ENCODE data around the gene EYS.

Gene EYS

GRCh38 chr6:64439274-64439673, 1267.8 kb downstream of the EYS start:
- DNase-seq, result no peak

GRCh38 chr6:64437996-64438395, 1269.0 kb downstream of the EYS start:
- DNase-seq, result no peak

- DNase-seq, result no peak
Observed at GRCh38 chr6:64429926-64430325, 1277.1 kb downstream of the EYS start.

DNA sequence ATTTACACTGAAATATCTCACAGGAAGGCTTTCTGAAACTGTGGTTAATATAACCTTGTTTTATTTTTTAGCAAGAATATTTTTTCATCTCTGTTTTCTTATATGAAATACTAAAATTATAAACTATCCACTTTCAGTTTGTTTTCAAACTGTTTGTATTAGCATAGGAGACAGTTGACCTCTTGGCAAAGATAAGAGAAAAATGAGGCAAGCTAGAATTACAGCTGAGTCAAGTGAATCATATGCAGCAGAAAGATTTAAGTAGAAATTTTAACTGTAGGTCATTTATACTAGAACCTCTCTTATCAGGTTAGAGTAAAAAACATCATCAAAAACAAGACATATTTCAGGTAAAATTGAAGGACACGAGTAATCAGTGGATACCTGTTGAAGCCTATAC, 1278.8 kb downstream of the EYS start:
- DNase-seq, result no peak

GRCh38 chr6:64415926-64416325, 1291.1 kb downstream of the EYS start:
- no peak for DNase-seq

DNA sequence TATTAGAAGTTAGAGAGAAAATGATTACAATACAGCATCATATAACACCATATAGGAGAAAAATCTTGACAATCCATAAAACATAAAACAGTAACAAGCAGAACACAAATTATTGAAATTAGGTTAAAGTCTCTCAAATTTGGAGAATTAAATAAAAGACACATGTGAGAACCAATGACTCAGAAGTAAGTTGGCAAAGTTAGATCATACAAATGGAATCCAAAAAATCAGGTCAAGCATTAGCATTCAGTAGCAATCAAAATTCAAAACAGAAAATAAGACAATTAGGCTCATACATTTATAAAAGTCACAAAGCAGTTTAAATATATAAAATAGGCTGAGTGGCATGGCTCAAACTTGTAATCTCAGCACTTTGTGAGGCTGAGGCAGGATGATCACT, 1295.8 kb downstream of the EYS start:
- DNase-seq, result peak; percentile 6

GRCh38 chr6:64409948-64410347, 1297.1 kb downstream of the EYS start:
- no peak for DNase-seq

DNA sequence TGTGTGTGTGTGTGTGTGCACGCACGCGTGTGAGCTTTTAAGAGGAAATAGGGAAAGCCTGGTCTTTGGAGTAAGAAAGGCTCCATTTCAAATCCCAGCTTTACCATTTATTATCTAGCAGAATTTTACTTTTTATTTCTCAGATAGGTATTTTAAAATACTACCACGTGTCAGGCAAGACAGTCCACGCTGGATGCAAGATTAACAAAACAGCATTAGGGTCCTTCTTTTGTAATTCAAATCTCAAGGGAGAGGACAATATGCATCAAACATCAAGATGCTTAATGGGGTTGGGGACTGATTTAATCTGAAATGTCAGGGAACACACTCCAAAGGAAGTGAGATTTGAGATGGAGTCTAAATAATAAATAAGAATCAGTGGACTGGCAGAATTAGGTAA, 1302.6 kb downstream of the EYS start:
- no peak for DNase-seq

- DNase-seq, result no peak
Observed at GRCh38 chr6:64383277-64383676, 1323.7 kb downstream of the EYS start.

GRCh38 chr6:64376394-64376793, 1330.6 kb downstream of the EYS start:
- DNase-seq, result no peak

GRCh38 chr6:64357430-64357829, 1349.6 kb downstream of the EYS start:
- DNase-seq, result no peak

GRCh38 chr6:64347411-64347810, 1359.6 kb downstream of the EYS start:
- DNase-seq, result no peak

DNA sequence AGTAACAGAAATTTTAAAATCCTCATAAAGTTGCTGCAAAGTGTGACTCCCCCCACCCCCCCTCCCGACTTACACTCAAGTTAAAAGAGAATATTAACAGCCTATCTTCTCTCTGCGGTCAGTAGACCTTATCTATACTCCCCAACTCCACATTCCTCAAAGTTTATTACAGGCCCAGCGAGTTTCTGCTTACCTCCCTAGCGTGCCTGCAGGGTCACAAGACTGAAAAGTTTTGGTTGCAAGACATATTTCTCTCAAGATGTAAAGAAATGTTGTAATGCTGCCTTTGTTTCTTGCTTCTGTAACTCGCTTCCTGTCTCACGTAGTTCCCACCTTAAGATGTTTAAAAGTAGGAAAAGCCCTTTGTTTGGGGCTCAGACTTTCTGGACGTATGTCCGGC, 1371.8 kb downstream of the EYS start:
- DNase-seq, result no peak

DNA sequence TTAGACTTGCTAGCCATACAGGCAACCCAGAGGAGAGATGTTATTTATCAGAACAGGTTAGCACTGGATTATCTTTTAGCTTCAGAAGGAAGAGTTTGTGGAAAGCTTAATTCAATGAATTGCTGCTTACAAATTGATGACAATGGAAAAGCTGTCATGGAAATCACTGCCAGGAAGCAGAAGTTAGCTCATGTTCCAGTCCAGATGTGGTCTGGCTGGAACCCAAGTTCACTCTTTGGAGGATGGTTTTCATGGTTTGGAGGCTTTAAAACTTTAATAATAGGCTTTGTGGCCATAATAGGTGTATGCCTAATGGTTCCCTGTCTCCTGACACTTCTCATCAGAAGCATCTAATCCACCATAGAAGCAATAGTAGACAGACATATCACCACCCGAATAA, 1372.4 kb downstream of the EYS start:
- DNase-seq, result no peak

GRCh38 chr6:64330694-64331307, 1376.2 kb downstream of the EYS start:
- DNase-seq, result peak; percentile 57

DNA sequence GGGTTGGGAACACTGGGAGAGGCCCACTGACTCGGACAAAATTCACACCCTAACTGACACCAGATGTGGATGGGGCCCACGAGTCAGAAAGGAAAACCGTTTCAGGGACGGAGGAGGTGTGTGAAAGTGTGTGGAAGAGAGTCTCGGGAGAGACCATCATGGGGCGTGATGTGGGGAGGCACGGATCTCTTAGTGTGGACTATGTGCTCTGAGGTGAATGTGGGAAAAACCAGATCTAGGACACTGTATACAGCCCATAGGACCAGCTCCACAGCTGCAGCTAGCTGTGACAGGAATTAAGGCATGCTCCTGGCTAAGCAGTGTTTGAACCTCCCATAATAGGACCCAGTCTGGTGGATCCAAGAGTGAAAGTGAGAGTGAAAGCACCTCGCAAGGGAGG, 1380.1 kb downstream of the EYS start:
- DNase-seq, result no peak

GRCh38 chr6:64325093-64325492, 1381.9 kb downstream of the EYS start:
- DNase-seq, result no peak

DNA sequence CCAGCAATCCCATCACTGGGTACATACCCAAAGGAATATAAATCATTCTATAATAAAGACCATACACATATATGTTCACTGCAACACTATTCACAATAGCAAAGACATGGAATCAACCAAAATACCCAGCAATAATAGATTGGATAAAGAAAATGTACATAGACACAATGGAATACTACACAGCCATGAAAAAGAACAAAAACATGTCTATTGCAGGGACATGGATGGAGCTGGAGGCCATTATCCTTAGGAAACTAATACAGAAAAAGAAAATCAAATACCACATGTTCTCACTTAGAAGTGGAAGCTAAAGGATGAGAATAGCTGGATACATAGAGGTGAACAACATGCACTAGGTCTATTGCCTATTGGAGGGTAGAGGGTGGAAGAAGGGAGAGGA, 1396.8 kb downstream of the EYS start:
- no peak for DNase-seq

DNA sequence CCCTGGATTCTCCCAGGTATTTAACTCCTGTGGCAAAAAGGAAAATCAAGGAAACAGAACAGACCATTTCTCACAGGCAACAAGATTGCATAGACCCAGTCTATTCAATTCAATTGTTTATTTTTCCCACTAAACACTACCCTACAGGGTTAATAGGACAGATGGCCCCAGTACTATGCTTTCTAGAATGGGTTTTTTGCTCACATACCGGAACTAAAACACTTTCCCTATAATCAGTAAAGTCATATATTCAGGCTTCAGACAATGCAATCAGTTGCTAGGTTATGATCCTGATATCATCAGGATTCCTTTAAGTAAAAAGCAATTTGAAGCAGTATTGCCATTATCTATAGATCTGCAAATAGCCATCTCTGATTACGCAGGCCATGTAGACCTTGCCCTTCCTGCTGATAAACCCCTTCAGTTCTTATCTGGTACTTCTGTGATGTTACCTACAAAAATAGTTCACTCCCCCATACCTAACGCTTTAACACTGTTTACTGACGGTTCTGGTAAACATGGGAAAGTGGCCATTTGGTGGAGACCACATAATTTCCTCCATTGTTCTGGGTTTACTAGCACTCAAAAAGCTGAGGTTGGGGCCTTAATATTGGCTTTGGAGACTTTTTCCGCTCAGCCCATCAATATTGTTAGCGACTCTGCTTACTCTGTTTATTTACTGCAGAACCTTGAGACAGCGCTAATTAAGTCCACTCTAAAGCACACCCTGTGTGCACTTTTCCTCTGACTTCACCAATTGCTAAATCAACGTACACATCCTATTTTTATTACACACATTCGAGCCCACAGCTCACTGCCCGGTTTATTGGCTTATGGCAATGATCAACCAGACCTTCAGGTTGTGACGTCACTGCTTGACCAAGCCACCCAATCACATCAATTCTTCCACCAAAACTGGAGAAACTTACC, 1405.5 kb downstream of the EYS start:
- DNase-seq, result no peak

DNA sequence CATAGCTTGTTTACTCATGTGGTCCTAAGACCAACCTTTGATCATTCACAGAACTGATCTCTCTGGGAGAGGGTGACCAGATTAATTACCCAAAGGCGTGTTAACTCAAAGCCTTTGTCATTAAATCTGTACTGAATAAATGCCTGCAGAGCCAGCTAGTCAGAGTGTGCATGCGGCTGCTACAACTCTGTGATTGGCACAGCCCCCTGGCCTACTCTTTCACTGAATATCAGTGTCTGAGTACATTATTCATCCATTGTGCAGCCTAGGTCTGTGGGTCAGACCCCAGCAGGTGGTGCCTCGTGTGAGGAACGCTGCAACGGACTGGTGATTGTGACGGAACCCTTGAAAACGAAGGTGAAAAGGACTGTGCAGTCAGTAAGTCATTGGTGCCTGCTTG, 1407.8 kb downstream of the EYS start:
- DNase-seq, result no peak

DNA sequence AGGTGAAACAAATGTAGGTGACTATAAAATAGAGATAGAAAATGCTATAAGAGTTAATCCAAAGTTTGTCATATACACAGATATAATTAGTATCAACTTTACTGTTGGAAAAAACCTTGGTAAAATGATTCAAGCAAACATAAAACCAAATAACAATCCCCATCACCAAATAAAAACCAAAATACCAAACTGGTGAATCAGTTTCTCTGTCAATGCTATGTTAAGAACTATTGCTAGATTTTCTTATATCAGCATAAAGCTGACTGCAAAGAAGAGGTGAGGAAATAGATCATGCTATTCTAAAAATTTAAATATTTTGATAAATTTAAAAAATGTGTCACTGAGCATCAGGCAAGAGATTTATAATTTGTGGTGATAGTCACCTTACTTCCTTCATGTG, 1413.0 kb downstream of the EYS start:
- DNase-seq, result peak; percentile 24

- peak; percentile 33 for DNase-seq
Observed at GRCh38 chr6:64293298-64293697, 1413.7 kb downstream of the EYS start.

GRCh38 chr6:64290867-64291266, 1416.2 kb downstream of the EYS start:
- no peak for DNase-seq

- no peak for DNase-seq
Observed at GRCh38 chr6:64289931-64290330, 1417.1 kb downstream of the EYS start.

Data from fibroblast of skin of scalp (primary cell).